Measurements from ENCODE around the gene AK9. TPM values are rescaled to one million over a fixed set of nuclear protein-coding genes. Genes with fewer than 3 reads are reported as not detected.

Gene AK9
- total and polyA plus RNA-seq, 2 experiments from 2014 or later, result 10.1 to 15.2 TPM

- Histone ChIP-seq H3K4me2 (no peak overlapping the region), H3K9me3 (ENCODE audit: low read depth) (no peaks in the 10 kb centered on the region), H3K79me2 (peaks cover 6% of the 10 kb centered on the region), H3K4me3 (no peak overlapping the region), H2AFZ (no peak overlapping the region), H3K9me2 (replicated peaks; ENCODE audit: insufficient read depth) (no peaks in the 10 kb centered on the region), H4K20me1 (ENCODE audit: insufficient read depth, poor library complexity, severe bottlenecking) (no peaks in the 10 kb centered on the region), H3K4me1 (ENCODE audit: insufficient read depth) (peaks cover 6% of the 10 kb centered on the region), H3K27me3 (no peaks in the 10 kb centered on the region), H3K36me3 (replicated peaks; ENCODE audit: insufficient read depth, low read depth) (no peaks in the 10 kb centered on the region), H3K27ac (no peak overlapping the region)
- DNase-seq (ENCODE audit: low spot score), result no peak
- TF ChIP-seq EZH2phosphoT487 (IDR thresholded peaks at IDR 0.05; ENCODE audit: low read depth, severe bottlenecking, unreplicated experiment), result no peak
- TF ChIP-seq CTCF (IDR thresholded peaks at IDR 0.05; ENCODE audit: poor library complexity), result no peak
- TF ChIP-seq EZH2 (IDR thresholded peaks at IDR 0.05; ENCODE audit: borderline replicate concordance), result no peak
- WGBS (ENCODE audit: low lambda C conversion rate, missing lambda C conversion rate), result 97% methylated on average over 2 of the region's 2 CpGs
These were observed 237.8 kb downstream of the AK9 start for GRCh38 chr6:109453156-109453555.

- 93% methylated on average over 9 of the region's 9 CpGs for WGBS (ENCODE audit: low lambda C conversion rate, missing lambda C conversion rate)
- H3K27me3 ChIP-seq, result no peaks in the 10 kb centered on the region
- no peak overlapping the region for H3K4me3 ChIP-seq
- no peak for DNase-seq (ENCODE audit: low spot score)
- no peaks in the 10 kb centered on the region for H4K20me1 ChIP-seq (ENCODE audit: insufficient read depth, poor library complexity, severe bottlenecking)
- H3K27ac ChIP-seq, result no peak overlapping the region
- H3K36me3 ChIP-seq (replicated peaks; ENCODE audit: insufficient read depth, low read depth), result no peaks in the 10 kb centered on the region
- H3K79me2 ChIP-seq, result peaks cover 6% of the 10 kb centered on the region
- no peaks in the 10 kb centered on the region for H3K9me3 ChIP-seq (ENCODE audit: low read depth)
- H2AFZ ChIP-seq, result no peak overlapping the region
- no peak overlapping the region for H3K4me2 ChIP-seq
- H3K4me1 ChIP-seq (ENCODE audit: insufficient read depth), result peaks cover 6% of the 10 kb centered on the region
- H3K9me2 ChIP-seq (replicated peaks; ENCODE audit: insufficient read depth), result no peaks in the 10 kb centered on the region
- no peak for TF ChIP-seq EZH2 (IDR thresholded peaks at IDR 0.05; ENCODE audit: borderline replicate concordance)
- TF ChIP-seq CTCF (IDR thresholded peaks at IDR 0.05; ENCODE audit: poor library complexity), result no peak
- TF ChIP-seq EZH2phosphoT487 (IDR thresholded peaks at IDR 0.05; ENCODE audit: low read depth, severe bottlenecking, unreplicated experiment), result no peak
These were observed 238.8 kb downstream of the AK9 start for GRCh38 chr6:109452181-109452580.

DNA sequence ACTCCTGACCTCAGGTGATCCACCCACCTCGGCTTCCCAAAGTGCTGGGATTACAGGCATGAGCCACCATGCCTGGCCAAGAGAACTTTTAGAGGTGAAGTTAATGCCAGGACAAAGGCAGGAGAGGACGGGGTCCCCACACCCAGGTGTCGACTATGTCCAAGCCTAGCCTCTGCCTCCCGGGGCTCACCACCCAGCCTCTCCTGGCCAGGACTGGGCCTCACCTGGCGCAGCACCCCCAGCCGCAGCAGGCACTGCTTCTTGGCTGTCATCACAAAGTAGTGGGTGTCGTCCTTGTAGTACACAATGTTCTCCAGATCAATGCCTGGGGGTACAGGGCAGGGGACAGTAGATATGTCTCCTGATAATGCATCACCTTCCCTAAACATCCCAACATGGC lies 239.6 kb downstream of the AK9 start:
- WGBS (ENCODE audit: low lambda C conversion rate, missing lambda C conversion rate), result 97% methylated on average over 7 of the region's 7 CpGs
- peaks cover 6% of the 10 kb centered on the region for H3K4me1 ChIP-seq (ENCODE audit: insufficient read depth)
- H3K4me3 ChIP-seq, result no peak overlapping the region
- no peak overlapping the region for H2AFZ ChIP-seq
- H3K9me3 ChIP-seq (ENCODE audit: low read depth), result no peaks in the 10 kb centered on the region
- no peaks in the 10 kb centered on the region for H3K9me2 ChIP-seq (replicated peaks; ENCODE audit: insufficient read depth)
- no peak for TF ChIP-seq EZH2 (IDR thresholded peaks at IDR 0.05; ENCODE audit: borderline replicate concordance)
- TF ChIP-seq EZH2phosphoT487 (IDR thresholded peaks at IDR 0.05; ENCODE audit: low read depth, severe bottlenecking, unreplicated experiment), result no peak
- TF ChIP-seq CTCF (IDR thresholded peaks at IDR 0.05; ENCODE audit: poor library complexity), result no peak
- no peaks in the 10 kb centered on the region for H3K36me3 ChIP-seq (replicated peaks; ENCODE audit: insufficient read depth, low read depth)
- H4K20me1 ChIP-seq (ENCODE audit: insufficient read depth, poor library complexity, severe bottlenecking), result no peaks in the 10 kb centered on the region
- no peak for DNase-seq (ENCODE audit: low spot score)
- H3K79me2 ChIP-seq, result peaks cover 6% of the 10 kb centered on the region
- no peak overlapping the region for H3K27ac ChIP-seq
- no peak overlapping the region for H3K4me2 ChIP-seq
- no peaks in the 10 kb centered on the region for H3K27me3 ChIP-seq

DNA sequence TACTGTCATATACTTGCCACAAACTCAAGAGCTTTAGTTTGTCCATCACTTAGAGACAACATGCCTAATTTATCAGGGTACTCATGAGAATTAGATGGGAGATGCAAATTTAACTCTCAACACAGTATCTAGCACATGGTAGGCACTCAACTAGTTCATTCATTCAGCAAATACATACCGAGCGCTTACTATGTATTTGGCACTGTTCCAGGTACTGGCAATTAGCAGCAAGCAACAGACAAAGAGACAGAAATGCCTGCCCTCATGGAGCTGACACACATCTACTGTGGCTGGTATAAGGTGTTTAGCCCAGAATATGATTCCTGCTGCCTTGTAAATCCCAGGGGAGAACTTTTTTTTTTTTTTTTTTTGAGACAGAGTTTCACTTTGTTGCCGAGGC lies 240.2 kb downstream of the AK9 start:
- H3K79me2 ChIP-seq, result peaks cover 6% of the 10 kb centered on the region
- H2AFZ ChIP-seq, result no peak overlapping the region
- H3K9me3 ChIP-seq (ENCODE audit: low read depth), result no peaks in the 10 kb centered on the region
- H3K27ac ChIP-seq, result no peak overlapping the region
- 89% methylated on average over 3 of the region's 3 CpGs for WGBS (ENCODE audit: low lambda C conversion rate, missing lambda C conversion rate)
- H3K36me3 ChIP-seq (replicated peaks; ENCODE audit: insufficient read depth, low read depth), result no peaks in the 10 kb centered on the region
- no peak for DNase-seq (ENCODE audit: low spot score)
- no peaks in the 10 kb centered on the region for H3K9me2 ChIP-seq (replicated peaks; ENCODE audit: insufficient read depth)
- H3K4me3 ChIP-seq, result no peak overlapping the region
- no peaks in the 10 kb centered on the region for H4K20me1 ChIP-seq (ENCODE audit: insufficient read depth, poor library complexity, severe bottlenecking)
- peaks cover 6% of the 10 kb centered on the region for H3K4me1 ChIP-seq (ENCODE audit: insufficient read depth)
- H3K4me2 ChIP-seq, result no peak overlapping the region
- no peaks in the 10 kb centered on the region for H3K27me3 ChIP-seq
- TF ChIP-seq EZH2phosphoT487 (IDR thresholded peaks at IDR 0.05; ENCODE audit: low read depth, severe bottlenecking, unreplicated experiment) (no peak), EZH2 (IDR thresholded peaks at IDR 0.05; ENCODE audit: borderline replicate concordance) (no peak)

Measured in hepatocyte (in vitro differentiated cells).